Mucosa of rectum (tissue), 2 donors: ENCODE data around the gene KANK4.

Experiments
- H3K27ac ChIP-seq, 2 donors: one replicate each; pipeline ENCODE4 v1.7.0; 2013; ENCODE audit warnings: inconsistent platforms in 2 of 2, low read depth in 2 of 2, low read length in 2 of 2
- H3K27me3 ChIP-seq, 2 donors: one replicate each; pipeline ENCODE4 v1.7.0; 2013; ENCODE audit warnings: low read length in 2 of 2; ENCODE audit not compliant: control insufficient read depth in 2 of 2, insufficient read depth in 2 of 2
- H3K36me3 ChIP-seq, 2 donors: one replicate each; pipeline ENCODE4 v1.7.0; 2013; ENCODE audit warnings: low read length in 2 of 2; ENCODE audit not compliant: control insufficient read depth in 2 of 2, insufficient read depth in 2 of 2
- H3K4me1 ChIP-seq, 2 donors: one replicate each; pipeline ENCODE4 v1.7.0; 2013; ENCODE audit warnings: low read length in 2 of 2, mild to moderate bottlenecking in 1 of 2; ENCODE audit not compliant: control insufficient read depth in 2 of 2, insufficient read depth in 2 of 2
- H3K4me3 ChIP-seq, 2 donors: one replicate each; pipeline ENCODE4 v1.7.0; 2013; ENCODE audit warnings: low read length in 2 of 2
- H3K9ac ChIP-seq, 2 donors: one replicate each; pipeline ENCODE4 v1.7.0; 2013; ENCODE audit warnings: low read length in 2 of 2, low read depth in 1 of 2, mild to moderate bottlenecking in 1 of 2
- H3K9me3 ChIP-seq, 2 donors: one replicate each; pipeline ENCODE4 v1.7.0; 2013; ENCODE audit warnings: low read length in 2 of 2; ENCODE audit not compliant: control insufficient read depth in 2 of 2
- donor health status: healthy.
- donor health status: Normal muscosa, but diverticular disease.

The KANK4 gene

DNA sequence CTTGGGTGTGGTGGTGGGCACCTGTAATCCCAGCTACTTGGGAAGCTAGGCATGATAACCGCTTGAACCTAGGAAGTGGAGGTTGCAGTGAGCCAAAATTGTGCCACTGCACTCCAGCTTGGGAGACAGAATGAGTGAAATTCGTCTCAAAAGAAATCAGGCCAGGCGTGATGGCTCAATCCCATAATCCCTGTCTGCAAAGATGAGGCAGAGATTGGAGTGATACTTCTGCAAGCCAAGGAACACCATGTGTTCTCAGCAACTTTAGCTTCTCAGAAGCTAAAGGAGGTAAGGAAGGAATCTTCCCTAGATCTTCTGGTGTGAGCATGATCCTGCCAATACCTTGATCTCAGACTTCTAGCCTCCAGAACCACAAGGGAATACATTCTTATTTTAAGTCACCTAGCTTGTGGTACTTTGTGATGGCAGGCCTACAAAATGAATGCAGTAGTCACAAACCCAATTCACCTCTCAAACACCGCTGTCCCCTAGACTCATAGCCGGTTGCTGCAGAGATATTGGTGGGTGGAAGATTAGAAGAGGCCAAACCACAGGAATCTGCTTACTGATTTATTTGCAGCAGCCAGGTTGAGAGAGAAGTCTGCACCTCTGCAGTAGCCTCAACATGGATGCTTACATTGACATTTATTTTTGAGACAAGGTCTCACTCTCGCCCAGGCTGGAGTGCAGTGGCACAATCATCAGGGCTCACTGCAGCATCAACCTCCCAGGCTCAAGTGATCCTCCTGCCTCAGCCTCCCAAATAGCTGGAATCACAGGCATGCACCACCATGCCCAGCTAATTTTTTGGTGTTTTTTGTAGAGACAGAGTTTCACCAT, 105.9 kb downstream of the KANK4 start:
- H3K9me3 ChIP-seq: peaks cover 3% of the 10 kb centered on the region in 2 donors
- no peaks in the 10 kb centered on the region for H3K4me1 ChIP-seq
- H3K4me3 ChIP-seq: no peak overlapping the region
- no peaks in the 10 kb centered on the region for H3K36me3 ChIP-seq
- H3K27me3 ChIP-seq: no peaks in the 10 kb centered on the region
- H3K9ac ChIP-seq: no peak overlapping the region
- no peak overlapping the region for H3K27ac ChIP-seq

DNA sequence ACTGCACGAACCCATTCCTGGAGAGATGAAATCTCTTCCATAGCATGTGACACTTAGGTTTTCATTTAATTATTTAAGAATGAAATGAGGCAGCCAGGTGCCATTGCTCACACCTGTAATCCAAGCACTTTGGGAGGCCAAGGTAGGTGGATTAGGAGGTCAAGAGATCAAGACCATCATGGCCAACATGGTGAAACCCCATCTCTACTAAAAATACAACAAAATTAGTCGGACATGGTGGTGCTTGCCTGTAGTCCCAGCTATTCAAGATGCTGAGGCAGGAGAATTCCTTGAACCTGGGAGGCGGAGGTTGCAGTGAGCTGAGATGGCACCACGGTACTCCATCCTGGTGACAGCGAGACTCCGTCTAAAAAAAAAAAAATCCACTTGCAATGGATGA, 106.8 kb downstream of the KANK4 start:
- peaks cover 3% of the 10 kb centered on the region in 2 donors for H3K9me3 ChIP-seq
- no peak overlapping the region for H3K9ac ChIP-seq
- no peaks in the 10 kb centered on the region for H3K4me1 ChIP-seq
- H3K36me3 ChIP-seq: no peaks in the 10 kb centered on the region
- no peaks in the 10 kb centered on the region for H3K27me3 ChIP-seq
- H3K27ac ChIP-seq: no peak overlapping the region
- no peak overlapping the region for H3K4me3 ChIP-seq

DNA sequence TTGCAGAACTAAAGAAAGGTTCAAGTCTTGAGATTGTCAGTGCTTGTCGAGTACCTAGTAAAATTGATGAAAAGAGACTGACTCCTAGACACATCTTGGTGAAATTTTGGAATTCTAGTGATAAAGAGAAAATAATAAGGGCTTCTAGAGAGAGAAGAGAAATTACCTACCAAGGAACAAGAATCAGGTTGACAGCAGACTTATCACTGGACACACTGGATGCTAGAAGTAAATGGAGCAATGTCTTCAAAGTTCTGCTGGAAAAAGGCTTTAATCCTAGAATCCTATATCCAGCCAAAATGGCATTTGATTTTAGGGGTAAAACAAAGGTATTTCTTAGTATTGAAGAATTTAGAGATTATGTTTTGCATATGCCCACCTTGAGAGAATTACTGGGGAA, 108.3 kb downstream of the KANK4 start:
- H3K9me3 ChIP-seq: peaks cover 3% of the 10 kb centered on the region in 2 donors
- H3K9ac ChIP-seq: no peak overlapping the region
- H3K36me3 ChIP-seq: no peaks in the 10 kb centered on the region
- H3K4me3 ChIP-seq: no peak overlapping the region
- no peaks in the 10 kb centered on the region for H3K27me3 ChIP-seq
- H3K4me1 ChIP-seq: no peaks in the 10 kb centered on the region
- no peak overlapping the region for H3K27ac ChIP-seq

DNA sequence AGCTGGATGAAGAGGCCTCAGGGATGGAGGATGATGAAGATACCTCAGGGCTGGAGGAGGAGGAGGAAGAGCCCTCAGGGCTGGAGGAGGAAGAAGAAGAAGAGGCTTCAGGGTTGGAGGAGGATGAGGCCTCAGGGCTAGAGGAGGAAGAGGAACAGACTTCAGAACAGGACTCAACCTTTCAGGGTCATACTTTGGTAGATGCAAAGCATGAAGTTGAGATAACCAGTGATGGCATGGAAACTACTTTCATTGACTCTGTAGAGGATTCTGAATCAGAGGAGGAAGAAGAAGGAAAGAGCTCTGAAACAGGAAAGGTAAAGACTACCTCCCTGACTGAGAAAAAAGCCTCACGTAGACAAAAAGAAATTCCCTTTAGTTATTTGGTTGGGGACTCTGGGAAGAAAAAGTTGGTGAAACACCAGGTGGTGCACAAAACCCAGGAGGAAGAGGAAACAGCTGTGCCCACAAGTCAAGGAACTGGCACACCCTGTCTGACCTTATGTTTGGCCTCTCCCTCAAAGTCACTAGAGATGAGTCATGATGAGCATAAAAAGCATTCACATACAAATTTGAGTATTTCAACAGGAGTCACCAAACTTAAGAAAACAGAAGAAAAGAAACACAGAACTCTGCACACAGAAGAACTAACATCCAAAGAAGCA, 109.2 kb downstream of the KANK4 start:
- Histone ChIP-seq H3K4me1 (no peaks in the 10 kb centered on the region), H3K36me3 (no peaks in the 10 kb centered on the region), H3K9me3 (peaks cover 3% of the 10 kb centered on the region in 2 donors), H3K4me3 (no peak overlapping the region), H3K27me3 (no peaks in the 10 kb centered on the region), H3K9ac (no peak overlapping the region), H3K27ac (no peak overlapping the region)

DNA sequence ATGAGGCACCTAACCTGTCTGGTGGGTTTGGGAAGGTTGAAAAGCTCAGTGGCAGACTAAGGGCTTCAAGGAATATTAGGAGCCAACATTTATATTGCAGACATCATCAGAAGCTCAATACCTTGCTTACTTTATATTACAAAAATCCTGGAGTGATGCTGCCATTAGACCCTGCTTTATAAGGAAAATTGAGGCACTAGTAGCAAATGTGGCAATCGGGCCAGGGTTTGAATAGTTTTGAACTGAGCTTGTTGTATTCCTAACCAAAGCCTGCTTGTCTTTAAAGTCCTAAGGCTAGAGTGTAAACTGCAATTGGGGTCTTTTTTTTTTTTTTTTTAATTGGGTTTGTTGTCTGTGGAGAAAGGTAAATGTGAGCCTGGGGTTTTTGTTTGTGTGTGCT, 110.3 kb downstream of the KANK4 start:
- Histone ChIP-seq H3K4me1 (no peaks in the 10 kb centered on the region), H3K9me3 (peaks cover 3% of the 10 kb centered on the region in 2 donors), H3K9ac (no peak overlapping the region), H3K36me3 (no peaks in the 10 kb centered on the region), H3K27me3 (no peaks in the 10 kb centered on the region), H3K4me3 (no peak overlapping the region), H3K27ac (no peak overlapping the region)

DNA sequence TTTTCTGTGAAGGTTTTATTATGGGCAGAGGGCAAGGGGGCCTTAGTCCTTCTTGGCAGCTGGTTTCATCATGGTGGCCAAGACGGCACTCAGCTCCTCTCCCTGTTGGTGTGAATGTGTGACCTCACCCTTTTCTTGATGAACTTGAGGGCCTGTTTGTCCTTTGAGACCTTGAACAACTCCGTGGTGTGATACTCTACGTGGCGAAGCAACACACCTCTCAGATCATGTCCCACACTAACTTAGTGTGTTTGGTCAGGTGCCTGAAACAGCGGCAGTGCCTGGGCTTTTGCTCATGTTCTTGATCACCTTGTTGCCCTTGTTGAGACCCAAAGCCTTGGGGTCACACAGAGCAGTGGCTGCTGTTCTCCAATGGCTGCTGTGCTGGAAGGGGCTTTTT, 111.1 kb downstream of the KANK4 start:
- Histone ChIP-seq H3K4me1 (no peaks in the 10 kb centered on the region), H3K27ac (no peak overlapping the region), H3K9me3 (peaks cover 3% of the 10 kb centered on the region in 2 donors), H3K4me3 (no peak overlapping the region), H3K27me3 (no peaks in the 10 kb centered on the region), H3K36me3 (no peaks in the 10 kb centered on the region), H3K9ac (no peak overlapping the region)

DNA sequence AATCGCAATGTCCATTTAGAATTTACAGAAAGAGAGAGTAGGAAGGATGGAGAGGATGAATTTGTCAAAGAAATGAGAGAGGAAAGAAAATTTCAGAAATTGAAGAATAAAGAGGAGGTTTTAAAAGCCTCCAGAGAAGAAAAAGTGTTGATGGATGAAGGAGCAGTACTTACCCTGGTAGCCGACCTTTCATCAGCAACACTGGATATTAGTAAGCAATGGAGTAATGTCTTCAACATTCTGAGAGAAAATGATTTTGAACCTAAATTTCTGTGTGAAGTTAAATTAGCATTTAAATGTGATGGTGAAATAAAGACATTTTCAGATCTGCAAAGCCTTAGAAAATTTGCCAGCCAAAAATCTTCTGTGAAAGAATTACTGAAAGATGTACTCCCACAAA, 112.0 kb downstream of the KANK4 start:
- Histone ChIP-seq H3K36me3 (no peaks in the 10 kb centered on the region), H3K4me1 (no peaks in the 10 kb centered on the region), H3K9ac (no peak overlapping the region), H3K4me3 (no peak overlapping the region), H3K9me3 (peaks cover 3% of the 10 kb centered on the region in 2 donors), H3K27me3 (no peaks in the 10 kb centered on the region), H3K27ac (no peak overlapping the region)

DNA sequence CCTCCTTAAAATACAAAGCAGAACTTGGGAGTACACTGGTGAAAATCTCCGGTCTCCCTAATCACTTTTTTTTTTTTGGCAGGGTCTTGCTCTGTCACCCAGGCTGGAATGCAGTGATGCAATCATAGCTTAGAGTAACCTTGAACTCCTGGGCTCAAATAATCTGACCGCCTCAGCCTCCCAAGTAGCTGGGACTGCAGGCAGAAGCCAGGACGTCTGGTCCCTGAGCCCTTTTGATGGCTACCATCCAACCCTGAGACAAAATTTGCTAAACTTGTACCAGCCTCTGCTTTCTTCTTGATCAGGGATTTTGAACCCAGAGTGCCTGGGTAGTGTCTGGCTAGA, 120.5 kb downstream of the KANK4 start:
- H3K4me1 ChIP-seq: no peaks in the 10 kb centered on the region
- H3K4me3 ChIP-seq: no peak overlapping the region
- no peak overlapping the region for H3K27ac ChIP-seq
- no peak overlapping the region for H3K9ac ChIP-seq
- no peaks in the 10 kb centered on the region for H3K9me3 ChIP-seq
- H3K36me3 ChIP-seq: no peaks in the 10 kb centered on the region
- H3K27me3 ChIP-seq: no peaks in the 10 kb centered on the region

DNA sequence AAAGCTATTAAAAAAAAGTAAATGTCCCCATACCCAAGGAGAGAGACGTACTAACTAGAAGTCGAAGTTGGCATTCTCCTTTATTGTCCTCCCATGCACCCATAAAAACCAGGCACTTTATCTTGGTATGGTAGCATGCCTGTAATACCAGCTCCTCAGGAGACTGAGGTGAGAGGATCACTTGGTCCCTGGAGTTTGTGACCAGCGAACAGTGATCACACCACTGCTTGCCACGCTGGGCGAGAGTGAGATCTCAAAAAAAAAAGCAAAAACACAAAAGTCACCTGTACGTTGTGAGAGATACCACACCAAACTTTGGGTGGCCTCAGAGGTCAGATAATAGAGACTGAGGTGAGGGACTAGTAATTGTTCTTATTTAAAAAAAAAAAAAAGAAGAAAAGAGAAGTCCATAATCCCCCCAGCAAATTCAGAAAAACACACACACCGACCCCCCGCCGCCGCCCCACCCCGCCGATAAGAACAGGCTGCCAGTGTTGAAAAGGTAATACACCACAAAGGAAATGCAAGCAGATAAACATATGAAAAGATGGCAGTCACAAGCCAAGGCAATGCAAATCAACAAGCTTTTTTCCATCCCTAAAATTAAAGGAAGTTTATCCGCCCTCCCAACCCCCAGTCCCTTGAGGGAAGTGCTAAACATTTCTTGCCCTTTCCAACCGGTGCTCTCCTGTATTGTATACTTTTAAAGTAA, 121.0 kb downstream of the KANK4 start:
- Histone ChIP-seq H3K9me3 (no peaks in the 10 kb centered on the region), H3K27ac (no peak overlapping the region), H3K36me3 (no peaks in the 10 kb centered on the region), H3K4me3 (no peak overlapping the region), H3K27me3 (no peaks in the 10 kb centered on the region), H3K9ac (no peak overlapping the region), H3K4me1 (no peaks in the 10 kb centered on the region)

DNA sequence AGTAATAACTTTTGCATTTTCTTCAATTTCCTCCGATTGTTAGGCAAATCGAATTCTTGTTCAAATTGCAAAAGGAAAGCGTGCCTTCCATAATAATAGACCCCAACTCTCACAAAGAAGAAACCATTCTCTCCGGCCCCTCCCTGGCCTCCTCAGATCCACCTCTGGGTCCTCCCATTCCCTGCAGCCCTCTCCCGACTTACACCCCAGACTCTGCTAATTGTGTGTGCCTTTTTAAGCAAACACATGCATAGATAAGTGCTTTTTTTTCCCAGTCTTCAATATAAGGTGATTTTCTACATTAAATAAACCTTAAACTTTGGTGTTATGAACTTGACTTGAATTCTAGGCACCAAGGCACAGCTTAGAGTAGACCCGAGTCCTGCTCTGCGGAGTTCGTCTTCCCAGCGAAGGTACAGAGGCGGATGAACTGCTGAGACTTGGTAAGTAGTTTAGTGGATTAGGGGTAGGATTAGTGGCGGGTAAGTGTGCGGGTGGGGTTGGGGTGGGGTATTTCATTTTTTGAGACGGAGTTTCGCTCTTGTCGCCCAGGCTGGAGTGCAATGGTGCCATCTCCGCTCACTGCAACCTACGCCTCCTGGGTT, 123.0 kb downstream of the KANK4 start:
- H3K27me3 ChIP-seq: no peaks in the 10 kb centered on the region
- H3K4me1 ChIP-seq: no peaks in the 10 kb centered on the region
- H3K36me3 ChIP-seq: no peaks in the 10 kb centered on the region
- H3K4me3 ChIP-seq: peak overlapping the region in 1 of 2 donors; percentile 63
- H3K9me3 ChIP-seq: no peaks in the 10 kb centered on the region
- no peak overlapping the region for H3K27ac ChIP-seq
- H3K9ac ChIP-seq: no peak overlapping the region
